HG03060 (cell line): ENCODE results near the gene SCD.
"Not testable (repeated sequence)": the region's sequence is repeated elsewhere in the genome, so short reads cannot be mapped to it uniquely, and the experiment has no call there.

Experiments
- ATAC-seq: cut with Tn5 transposase; IDR thresholded peaks from one replicate; pipeline ENCODE4 v1.9.1; 2021; ENCODE audit warnings: low read depth, moderate number of reproducible peaks; ENCODE audit not compliant: unreplicated experiment

SCD gene

DNA sequence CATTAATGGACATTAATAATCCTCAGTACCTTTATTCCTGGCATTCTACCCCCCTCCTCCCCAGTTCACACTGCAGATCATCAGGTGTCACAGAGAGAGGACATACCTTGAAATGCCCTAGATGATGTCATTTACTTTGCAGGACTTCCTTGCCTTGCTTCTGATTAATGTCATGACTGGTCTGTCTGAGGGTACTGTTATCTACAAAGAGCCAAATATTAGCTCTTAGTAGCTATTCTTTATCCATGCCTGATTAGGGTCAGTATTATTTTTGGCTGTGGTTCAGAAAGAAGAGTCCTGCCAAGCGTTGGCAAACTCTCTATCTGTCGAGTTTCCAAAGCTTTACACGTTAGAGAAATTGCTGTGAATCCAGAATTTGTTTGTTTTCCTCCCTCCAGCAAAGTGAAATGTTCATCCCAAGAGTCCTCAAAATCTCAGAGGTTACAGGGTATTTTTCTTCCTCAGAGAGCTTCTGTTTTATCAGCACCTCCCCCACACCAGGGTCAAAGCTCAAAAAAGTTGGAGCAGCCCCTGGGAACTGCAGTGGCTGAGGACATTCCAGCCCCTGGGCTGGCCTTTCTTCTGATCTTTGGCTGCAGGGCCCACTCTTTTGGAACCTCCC lies 12.6 kb downstream of the SCD start:
- ATAC-seq, result no peak

DNA sequence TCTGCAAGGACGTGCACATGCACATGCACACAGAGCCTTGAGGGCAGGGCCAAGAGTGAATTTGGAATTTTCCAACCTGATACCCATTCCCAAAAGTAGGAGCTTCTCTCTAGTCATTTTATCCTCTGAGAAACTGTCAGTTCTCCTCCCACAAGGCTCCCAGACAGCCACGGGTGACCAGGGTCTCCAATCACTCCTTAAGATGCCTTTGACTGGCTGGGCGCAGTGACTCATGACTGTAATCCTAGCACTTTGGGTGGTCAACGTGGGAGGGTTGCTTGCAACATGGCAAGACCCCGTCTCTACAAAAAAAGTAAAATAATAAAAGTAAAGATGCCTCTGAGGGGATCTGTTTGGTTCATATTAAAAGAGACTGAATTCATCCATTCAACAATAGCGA lies 13.2 kb downstream of the SCD start:
- ATAC-seq, result no peak

DNA sequence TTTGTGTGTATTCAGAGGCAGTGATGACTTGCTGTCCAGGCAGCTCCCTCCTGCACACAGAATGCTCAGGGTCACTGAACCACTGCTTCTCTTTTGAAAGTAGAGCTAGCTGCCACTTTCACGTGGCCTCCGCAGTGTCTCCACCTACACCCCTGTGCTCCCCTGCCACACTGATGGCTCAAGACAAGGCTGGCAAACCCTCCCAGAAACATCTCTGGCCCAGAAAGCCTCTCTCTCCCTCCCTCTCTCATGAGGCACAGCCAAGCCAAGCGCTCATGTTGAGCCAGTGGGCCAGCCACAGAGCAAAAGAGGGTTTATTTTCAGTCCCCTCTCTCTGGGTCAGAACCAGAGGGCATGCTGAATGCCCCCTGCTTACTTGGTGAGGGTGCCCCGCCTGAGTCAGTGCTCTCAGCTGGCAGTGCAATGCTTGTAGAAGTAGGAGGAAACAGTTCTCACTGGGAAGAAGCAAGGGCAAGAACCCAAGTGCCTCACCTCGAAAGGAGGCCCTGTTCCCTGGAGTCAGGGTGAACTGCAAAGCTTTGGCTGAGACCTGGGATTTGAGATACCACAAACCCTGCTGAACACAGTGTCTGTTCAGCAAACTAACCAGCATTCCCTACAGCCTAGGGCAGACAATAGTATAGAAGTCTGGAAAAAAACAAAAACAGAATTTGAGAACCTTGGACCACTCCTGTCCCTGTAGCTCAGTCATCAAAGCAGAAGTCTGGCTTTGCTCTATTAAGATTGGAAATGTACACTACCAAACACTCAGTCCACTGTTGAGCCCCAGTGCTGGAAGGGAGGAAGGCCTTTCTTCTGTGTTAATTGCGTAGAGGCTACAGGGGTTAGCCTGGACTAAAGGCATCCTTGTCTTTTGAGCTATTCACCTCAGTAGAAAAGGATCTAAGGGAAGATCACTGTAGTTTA lies 15.8 kb downstream of the SCD start:
- ATAC-seq, result no peak

- no peak for ATAC-seq
These were observed 17.1 kb downstream of the SCD start for GRCh38 chr10:100364175-100364574.

DNA sequence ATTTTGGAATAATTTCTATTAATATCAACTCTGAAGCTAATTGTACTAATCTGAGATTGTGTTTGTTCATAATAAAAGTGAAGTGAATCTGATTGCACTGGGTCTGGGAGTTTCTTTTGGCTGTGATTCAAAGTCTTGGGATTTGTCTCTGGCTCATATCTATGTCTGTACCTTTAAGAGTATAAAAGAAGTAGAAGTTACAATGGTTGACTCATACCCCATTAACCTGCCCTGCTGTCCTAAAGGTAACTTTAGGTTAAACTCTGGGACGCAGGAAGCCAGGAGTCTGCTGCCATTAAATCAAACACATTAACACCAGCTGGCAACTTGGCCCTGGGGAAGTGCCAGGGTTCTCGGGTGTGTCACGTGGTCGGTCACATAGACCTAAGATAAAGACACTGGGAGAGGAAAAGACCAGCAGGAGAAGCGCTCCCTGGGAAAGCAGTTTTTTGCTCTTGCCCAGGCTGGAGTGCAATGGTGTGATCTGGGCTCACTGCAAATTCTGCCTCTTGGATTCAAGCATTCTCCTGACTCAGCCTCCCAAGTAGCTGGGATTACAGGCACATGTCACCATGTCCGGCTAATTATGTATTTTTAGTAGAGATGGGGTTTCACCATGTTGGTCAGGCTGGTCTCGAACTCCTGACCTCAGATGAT lies 17.8 kb downstream of the SCD start:
- no peak for ATAC-seq

DNA sequence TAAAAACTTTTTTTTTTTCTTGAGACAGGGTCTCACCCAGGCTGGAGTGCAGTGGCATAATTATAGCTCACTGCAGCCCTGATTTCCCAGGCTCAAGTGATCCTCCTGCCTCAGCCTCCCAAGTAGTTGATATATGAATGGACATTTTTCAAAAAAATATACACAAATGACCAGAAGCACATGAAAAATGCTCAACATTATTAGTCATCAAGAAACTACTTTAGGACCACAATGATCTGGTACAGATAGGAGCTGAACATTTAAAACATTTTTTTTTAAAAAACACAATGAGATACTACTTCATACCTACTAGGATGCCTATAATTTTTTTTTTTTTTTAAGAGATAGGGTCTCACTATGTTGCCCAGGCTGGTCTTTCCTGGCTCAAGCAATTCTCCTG lies 21.7 kb downstream of the SCD start:
- ATAC-seq, result no peak

- no peak for ATAC-seq
These were observed 23.9 kb downstream of the SCD start for GRCh38 chr10:100370714-100371481.

DNA sequence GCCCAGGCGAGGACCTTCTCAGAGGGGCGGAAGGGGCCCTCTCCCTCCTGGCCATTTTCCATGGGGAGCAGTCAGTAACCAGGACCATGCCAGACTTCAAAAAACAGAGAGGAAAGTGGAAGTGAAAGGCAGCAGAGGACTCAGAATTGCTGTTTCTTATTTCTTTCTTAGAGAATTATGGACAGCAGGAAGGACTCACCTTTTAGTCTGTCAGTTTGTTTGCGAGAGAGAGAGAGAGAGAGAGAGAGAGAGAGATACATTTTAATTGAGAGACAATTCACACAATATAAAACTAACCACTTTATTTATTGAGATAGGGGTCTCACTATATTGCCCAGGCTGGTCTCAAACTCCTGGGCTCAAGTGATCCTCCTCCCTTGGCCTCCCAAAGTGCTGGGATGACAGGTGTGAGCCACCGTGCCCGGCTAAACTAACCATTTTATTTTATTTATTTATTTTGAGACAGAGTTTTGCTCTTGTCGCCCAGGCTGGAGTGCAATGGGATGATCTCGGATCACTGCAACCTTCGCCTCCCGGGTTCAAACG lies 24.5 kb downstream of the SCD start:
- no peak for ATAC-seq

DNA sequence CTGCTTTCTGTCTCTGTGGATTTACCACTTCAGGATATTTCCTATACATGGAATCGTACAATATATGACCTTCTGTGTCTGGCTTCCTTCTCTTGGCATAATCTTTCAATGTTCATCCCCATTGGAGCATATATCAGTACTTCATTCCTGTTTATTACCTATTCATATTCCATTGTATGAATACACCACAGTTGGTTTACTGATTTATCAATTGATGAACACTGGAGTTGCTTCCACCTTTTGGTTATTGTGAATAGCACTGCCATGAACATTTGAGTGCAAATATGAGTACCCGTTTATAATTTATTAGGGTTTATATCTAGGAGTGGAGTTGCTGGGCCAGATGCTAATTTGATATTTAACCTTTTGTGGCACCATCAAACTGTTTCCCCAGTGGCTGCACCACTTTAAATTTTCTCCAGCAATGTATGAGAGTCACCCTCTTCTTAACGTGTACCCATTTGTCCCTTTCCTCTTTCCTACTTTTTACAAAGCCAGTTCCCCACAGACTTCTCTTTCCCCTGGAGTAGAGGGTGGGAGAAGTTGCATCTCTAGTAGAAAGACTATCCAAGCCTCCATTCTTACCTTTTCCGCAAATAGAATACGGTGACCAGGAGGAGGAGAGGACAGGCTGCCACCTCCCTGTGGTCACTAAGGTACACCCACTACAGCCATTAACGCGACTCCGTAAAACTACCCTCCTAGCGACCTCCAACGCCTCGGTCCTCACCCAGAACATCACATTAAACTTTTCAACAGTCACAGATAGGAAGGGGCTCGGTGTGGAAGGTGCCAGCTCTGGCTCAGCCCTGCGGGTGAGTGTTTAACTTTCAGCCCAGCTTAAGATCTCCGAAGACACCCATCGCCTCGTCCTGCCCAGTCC lies 25.6 kb downstream of the SCD start:
- ATAC-seq, result no peak

GRCh38 chr10:100373298-100374199 lies 26.5 kb downstream of the SCD start:
- ATAC-seq, result peak; percentile 83

DNA sequence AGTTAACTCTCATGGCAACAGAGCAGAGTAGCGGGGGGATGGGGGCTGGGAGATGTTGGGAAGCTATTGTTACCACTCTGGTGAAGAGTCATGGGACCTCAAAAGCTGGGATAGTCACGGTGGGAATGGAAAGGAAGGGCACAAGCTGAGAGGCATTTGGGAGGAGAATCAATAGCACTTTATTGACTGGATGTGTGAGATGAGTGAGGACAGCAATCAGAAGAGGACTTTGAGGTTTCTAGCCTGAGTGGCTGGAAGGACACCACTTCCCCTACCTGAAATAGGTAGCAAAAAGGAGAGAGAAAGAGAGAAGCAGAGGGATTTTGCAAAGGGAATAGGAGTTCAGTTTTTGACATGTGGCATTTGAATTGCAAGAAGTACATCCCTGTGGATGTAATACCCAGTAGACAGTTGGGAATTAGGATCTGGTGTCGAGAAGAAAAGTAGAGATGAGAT lies 27.2 kb downstream of the SCD start:
- ATAC-seq, result no peak

DNA sequence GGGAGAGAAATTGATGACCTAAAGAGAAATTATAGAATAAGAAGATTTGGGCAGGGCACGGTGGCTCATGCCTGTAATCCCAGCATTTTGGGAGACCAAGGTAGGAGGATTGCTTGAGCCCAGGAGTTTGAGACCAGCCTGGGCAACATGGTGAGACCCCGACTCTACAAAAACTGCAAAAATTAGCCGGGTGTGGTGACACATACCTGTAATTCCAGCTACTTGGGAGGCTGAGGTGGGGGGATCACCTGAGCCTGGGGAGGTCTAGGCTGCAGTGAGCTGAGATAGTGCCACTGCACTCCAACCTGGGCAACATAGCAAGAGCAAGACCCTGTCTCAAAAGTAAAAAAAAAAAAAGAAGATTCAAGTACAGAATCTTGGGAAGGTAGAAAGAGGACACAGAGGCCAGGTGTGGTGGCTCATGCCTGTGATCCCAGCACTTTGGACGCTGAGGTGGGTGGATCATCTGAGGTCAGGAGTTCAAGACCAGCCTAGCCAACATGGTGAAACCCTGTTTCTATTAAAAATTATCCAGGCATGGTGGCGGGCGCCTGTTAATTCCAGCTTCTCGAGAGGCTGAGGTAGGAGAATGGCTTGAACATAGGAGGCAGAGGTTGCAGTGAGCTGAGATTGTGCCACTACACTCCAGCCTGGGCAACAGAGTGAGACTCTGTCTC lies 27.8 kb downstream of the SCD start:
- not testable (repeated sequence) for ATAC-seq

- not testable (repeated sequence) for ATAC-seq
These were observed 29.6 kb downstream of the SCD start for GRCh38 chr10:100376656-100377055.

GRCh38 chr10:100377830-100378229 lies 30.8 kb downstream of the SCD start:
- ATAC-seq, result no peak

DNA sequence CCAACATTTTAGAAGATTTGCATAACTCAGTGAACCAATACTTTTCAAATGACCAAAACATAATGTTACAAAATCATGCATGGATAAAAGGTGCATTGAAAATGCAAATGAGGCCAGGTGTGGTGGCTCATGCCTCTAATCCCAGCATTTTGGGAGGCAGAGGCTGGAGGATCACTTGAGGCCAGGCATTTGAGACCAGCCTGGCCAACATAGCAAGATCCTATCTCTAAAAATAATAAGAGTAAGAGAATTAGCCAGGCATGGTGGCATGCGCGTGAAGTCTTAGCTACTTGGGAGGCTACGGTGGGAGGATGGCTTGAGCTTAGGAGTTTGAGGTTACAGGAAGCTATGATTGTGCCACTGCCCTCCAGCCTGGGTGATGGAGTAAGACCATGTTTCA lies 33.4 kb downstream of the SCD start:
- no peak for ATAC-seq

- ATAC-seq, result no peak
These were observed 35.5 kb downstream of the SCD start for GRCh38 chr10:100382553-100382952.

DNA sequence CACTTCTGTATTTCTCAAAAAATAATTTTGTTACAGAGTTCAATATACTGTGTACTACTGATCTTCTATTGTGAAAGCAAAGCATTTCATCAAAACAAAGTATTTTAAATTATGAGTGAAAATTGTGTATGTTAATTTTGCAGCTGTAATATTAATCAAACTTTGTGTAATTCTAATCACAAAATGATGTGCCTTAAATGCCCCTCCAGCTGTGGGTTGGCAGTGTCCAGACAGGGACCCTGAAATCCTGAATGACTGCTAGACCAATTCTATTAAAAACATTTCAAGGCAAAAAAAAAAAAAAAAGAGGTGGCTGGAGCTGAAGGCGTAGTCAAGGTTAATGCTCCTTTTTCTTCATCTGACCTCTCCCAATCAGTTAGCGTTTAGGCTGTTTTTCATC lies 36.2 kb downstream of the SCD start:
- ATAC-seq, result no peak
